ENCODE data around the gene SOCS7.

Gene SOCS7

DNA sequence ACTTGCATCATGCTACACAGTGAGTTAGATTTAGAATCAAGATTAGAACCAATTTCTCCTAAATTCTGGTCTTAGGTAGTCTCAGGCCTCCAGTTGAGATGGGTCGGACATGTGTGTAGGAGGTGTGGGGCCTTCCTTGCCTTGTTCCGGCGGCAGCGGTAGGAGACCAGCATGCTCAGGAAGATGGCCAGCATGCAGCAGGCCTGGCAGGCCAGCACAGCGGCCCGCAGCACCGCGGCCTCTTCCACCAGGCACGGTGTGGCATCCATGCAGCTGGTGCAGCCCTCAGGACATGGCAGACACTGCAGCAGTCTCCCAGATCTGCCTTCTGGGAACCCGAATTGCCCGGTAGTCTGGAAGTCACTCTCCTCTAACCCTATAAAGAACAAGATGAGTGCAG lies 14.8 kb upstream of the SOCS7 start:
- no peak for DNase-seq (ENCODE audit: low read depth)

DNA sequence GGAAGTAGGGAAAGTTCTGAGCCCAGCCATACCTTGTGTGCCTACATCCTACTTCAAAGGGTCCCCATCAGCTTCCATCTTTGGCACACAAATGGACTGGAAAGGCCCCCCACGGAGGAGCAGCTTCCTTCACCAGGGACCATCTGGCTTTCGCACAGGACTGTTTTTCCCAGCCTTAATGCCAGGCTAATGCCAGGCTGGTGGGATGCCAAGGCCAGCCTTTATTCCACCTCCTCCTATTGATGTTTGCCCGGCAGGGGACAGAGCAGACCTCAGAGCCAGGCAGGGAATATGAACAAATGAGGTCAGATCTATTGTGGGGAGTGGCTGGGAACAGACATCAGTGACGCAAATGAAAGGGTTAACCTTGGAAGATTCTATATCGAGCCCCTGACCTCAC lies 13.6 kb upstream of the SOCS7 start:
- DNase-seq (ENCODE audit: low read depth): no peak

DNA sequence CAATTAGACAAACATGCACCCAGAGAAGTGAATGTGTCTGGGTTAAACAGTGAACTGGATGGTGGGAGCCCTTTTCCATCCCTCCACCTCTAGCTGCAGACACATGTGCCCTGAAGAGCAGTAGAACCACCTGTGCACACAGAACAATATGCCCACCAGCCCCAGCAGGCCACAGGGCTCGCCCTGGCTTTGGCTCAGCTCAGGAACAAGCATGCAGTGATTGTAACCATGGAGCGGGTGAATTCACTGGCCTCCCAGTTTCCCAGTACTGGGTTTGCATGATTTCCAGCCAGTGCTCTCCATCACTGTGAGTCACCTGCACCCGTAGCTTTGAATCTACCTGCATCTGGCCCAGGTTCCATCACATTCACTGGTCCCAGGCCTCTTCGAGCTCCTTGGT lies 13.1 kb upstream of the SOCS7 start:
- no peak for DNase-seq (ENCODE audit: low read depth)

DNA sequence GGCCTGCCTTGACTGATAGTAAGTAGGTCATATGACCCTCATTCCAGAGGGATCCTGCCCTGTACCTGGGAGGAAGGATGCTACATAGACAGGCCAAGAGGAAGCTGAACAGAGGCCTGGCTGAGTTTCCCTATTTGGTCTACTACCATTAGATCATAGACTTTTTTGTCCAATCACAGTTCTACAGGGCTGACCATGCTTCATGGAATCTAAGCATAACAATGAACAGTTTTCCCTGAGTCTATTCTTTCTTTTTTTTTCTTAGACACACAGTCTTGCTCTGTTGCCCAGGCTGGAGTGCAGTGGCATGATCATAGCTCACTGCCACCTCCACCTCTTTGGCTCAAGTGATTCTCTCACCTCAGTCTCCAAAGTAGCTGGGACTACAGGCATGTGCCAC lies 11.8 kb upstream of the SOCS7 start:
- no peak for DNase-seq (ENCODE audit: low read depth)

DNA sequence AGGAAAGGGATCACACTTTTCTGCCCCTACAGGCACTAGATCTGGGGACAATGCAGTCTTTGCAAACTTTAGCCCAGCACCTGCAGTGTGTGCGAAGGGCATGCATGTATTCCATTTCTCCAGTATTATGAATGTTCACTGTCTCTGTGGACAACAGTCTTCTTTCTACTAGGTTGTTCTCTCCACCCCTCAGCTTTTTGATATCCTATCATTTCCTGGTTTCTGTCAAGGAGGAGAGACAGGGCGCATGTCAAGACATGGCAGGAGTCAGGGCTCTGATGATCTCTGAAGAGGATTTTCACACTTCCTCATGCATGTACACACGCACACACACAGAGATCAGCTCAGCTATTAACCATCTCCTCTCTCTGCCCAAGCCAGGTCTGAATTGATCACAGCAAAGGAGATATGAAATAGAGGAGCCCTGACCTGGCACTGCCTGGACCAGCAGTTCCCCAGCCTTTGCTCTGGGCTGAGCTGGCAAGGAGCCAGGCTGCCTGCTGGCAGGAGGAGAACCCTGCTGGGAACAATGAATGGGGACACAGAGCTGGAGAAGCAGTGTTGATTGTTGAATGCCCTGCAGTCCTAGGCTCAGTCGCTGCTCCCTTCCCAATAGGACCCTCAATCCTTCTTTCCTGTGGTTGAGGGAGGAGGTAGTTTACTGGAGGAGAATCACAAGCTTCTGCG lies 10.5 kb upstream of the SOCS7 start:
- peak; percentile 19 for DNase-seq (ENCODE audit: low read depth)

DNA sequence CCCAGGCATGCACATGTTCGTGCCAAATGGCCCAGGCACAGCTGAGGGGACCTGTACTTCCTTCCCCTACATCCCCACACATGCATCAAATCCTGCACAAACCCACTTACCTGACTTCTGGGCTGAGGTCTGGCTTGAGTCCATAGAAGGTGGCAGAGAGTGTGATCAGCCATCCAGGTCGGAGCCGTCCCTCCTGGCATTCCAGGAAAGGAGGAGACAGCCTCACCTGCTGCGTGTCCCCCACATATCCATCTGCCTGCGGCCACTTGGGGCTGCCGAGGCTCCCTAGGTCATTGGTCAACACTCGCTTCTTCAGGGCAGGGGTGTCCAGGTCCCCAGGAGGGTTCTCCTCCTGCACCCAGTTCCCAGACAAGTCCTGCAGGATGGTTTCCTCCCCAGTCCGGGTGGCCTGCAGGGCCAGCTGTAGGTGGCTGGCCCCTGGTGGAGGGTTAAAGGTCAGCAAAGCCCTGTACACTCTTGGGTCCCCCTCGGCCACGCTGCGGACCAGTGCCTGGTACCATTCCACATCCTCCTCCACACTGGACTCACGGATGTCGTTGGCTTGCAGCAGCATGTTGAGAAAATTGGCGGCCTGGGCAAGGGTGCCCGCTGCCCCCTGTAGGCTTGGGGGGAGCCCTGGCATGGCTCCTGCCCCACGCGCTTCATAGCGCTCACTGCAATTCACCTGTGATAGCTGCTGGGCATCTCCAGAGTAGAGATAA lies 8.6 kb upstream of the SOCS7 start:
- DNase-seq (ENCODE audit: low read depth): no peak

DNA sequence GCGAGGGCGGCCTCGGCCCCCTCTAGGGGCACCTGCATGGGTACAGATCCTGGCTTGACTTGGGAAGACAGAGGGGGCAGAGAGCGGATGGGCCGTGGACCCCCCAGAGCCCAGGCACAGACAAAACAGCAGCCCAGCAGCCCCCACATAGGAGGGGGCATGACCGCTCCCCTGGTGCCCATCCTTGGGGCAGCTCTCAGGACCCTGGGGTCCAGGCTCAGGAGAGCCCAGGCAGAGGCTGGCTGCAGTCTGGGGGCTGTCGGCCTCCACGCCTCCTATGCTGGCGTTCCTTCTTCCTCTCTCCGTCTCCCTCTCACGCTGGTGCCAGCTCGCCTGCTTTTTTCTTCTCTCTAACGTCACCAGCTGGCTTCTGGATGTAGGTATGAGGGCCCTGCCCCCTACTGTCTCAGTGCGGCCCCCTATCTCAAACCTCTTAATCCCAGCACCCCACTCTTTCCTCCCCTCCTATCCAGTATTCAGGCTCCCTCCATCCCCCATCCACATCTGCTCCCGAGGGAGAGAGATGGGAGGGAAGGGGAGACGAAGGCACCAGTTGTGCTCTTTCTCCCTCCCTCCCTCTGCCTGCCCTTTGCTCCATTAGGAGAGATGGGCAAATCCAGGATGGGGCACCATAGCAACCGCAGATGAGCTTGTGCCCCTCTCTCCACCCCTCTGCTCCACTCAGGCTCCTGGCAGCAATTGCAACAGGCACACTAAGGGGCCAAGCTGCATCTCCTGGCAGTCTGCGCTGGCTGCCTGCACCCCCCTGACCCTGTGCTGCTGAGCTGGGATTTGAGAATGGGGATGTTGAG lies 7.8 kb upstream of the SOCS7 start, which contains the start of gene GPR179:
Gene GPR179 (minus strand): TSS at position 349 of the 812 bp plus-strand sequence. CDS start 167 bp downstream, at position 182.
- DNase-seq (ENCODE audit: low read depth): no peak

DNA sequence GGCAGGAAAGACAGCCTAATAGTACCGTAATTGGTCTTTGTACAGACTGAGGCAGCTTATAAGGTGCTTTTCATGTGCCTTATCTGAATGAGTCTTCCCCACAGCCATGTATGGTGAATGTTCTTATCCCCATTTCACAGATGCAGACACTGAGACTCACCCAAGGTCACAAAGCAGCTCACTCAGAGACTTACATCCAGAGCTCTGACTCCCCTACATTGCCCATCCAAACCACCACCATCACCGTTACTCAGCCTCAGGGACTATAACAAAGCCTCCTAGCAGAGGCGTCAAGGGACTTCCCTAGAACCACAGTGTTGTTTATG lies 7.3 kb upstream of the SOCS7 start:
- no peak for DNase-seq (ENCODE audit: low read depth)

DNA sequence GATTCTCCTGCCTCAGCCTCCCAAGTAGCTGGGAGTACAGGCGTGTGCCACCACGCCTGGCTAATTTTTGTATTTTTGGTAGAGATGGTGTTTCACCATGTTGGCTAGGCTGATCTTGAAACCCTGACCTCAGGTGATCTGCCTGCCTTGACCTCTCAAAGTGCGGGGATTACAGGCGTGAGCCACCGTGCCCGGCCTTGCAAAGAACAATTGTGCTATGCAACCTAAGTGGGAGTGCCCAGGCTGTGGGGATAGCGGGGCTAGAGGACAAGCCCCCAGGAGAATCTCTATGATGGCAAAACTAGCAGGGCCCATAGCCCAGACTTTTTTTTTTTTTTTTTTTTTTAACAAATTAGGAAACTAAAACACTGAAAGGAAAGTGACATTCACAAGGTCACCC lies 5.9 kb upstream of the SOCS7 start:
- DNase-seq (ENCODE audit: low read depth): no peak

DNA sequence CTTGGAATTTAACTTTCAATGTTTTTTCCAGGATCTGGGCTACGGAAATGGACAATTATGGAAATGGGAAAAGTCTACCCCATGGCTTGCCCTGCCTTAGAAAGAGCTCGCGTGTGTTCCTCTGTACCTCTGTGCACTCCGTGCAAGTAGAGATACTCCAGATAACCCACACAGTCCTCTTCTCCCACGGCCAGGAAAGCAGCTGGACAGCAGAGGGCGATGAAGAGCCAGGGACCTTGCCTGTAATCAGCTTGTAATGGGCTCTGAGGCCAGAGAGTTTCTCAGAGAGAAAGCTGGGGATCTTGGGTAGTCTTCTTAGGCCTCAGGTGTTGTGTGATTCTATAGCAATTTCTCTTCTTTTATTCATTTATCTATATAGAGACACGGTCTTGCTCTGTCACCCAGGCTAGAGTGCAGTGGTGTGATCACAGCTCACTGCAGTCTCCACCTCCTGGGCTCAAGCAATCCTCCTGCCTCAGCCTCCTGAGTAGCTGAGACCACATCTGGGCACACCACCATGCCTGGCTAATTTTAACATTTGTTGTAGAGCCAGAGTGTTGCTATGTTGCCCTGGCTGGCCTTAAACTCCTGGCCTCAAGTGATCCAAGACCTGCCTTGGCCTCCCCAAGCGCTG lies 2.4 kb upstream of the SOCS7 start:
- DNase-seq (ENCODE audit: low read depth): peak; percentile 84

DNA sequence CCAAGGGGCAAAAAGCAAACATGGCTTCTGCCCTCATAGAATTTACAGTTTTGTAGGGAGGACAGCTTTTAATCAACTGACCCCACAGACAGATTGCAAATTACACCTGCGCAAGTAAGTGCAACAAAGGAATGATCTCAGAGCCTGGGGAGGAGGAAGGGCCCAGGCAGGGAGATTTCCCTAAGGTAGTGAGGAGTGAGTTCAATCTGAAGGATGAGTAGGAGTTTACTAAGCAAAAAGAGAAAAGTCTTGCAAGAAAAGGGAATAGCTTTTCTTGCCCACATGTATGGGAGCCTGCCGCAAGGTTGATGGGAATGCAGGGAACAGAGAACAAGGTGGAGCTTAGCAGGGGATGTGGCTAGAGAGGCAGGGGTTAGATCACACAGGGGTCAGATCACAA lies 1.6 kb upstream of the SOCS7 start:
- no peak for DNase-seq (ENCODE audit: low read depth)

DNA sequence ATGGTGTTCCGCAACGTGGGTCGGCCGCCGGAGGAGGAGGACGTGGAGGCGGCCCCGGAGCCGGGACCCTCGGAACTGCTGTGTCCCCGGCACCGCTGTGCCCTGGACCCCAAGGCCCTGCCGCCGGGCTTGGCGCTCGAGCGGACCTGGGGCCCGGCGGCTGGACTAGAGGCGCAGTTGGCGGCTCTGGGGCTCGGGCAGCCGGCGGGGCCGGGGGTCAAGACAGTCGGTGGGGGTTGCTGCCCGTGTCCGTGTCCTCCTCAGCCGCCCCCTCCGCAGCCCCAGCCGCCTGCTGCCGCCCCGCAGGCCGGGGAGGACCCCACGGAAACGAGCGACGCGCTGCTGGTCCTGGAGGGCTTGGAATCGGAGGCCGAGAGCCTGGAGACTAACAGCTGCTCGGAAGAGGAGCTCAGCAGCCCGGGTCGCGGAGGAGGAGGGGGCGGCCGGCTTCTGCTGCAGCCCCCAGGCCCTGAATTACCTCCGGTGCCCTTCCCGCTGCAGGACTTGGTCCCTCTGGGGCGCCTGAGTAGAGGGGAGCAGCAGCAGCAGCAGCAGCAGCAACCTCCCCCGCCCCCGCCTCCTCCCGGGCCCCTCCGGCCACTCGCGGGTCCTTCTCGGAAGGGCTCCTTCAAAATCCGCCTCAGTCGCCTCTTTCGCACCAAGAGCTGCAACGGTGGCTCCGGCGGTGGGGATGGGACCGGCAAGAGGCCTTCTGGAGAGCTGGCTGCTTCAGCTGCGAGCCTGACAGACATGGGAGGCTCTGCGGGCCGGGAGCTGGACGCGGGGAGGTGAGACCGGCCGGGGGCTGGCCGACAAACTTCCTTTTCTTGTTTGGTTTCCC lies 821 bp downstream of the SOCS7 start:
- DNase-seq (ENCODE audit: low read depth): peak; percentile 49

DNA sequence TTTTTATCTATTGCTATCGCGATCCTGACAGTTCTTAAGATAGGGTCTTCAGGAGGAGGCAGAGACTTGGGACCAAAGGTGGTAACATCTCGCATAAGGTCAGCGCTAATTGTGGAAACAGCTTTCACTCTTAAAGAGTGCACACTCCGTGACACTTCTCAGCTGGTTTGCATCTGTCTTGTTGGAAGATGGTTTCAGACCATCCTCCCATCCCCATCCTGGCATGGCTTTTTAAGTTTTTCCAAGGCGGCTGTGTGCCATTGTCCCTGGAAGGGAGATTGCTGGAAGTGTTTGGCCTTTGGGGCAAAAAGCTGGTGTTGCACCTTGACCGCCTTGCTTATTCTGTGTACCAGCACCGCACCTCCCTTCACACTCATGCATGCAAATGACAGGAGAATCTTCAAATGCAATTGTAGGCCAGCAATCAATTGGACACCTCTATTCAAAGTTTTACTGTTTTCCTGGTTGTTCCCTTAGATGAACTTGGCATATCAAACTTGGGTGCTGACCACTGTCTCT lies 1.5 kb downstream of the SOCS7 start:
- DNase-seq (ENCODE audit: low read depth): peak; percentile 13

DNA sequence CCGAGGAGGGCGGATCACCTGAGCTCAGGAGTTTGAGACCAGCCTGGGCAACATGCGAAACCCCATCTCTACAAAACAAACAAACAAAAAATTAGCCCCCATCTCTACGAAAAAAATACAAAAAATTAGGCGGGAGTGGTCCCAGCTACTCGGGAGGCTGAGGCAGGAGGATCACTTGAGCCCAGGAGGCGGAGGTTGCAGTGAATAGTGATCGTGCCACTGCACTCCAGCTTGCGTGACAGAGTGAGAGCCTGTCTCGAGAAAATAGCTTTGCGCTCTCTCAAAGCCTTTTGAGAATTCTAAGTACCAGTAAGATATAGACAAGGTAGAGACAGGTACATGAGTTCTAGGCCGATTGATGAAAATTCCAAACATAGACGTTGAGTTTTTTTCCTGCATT lies 2.0 kb downstream of the SOCS7 start:
- no peak for DNase-seq (ENCODE audit: low read depth)

DNA sequence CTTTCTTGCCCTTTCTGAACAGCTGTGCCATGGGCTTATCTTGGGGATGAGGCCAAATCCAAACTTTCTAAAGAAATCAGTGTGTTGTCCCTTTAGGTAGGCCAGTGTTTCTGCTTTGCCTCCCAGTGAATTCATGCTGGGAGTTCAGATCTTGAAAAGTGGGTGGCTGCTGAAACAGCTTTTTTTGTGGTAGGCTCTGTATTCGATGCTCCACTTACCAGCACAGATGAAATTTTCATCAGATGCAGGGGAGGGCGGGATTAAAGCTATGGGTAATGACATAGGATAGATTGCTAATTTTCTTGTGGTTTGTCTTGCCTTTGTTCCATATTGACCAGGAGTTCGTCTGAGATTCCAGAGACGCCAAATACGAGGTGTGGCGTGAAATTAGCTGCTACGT lies 2.8 kb downstream of the SOCS7 start:
- no peak for DNase-seq (ENCODE audit: low read depth)

DNA sequence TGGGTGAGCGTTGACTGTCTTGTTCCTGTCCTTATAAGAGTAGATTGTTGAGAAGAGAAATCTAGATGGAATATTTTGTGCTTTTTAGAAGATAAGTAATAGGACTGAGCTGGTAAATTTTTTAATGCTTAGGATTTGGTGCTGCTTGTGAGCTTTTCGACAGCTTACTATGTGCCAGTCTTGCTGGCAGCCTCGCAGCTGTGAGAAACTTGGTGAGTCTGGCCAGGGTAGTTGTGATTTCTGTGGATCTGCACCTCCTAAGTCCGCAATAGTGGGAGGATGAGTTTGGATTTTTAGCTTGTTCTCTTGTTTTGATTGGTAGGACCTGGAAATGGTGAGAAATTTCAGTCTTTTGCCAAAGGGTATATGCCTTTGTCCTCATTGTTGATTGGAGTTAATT lies 3.6 kb downstream of the SOCS7 start:
- DNase-seq (ENCODE audit: low read depth): no peak

DNA sequence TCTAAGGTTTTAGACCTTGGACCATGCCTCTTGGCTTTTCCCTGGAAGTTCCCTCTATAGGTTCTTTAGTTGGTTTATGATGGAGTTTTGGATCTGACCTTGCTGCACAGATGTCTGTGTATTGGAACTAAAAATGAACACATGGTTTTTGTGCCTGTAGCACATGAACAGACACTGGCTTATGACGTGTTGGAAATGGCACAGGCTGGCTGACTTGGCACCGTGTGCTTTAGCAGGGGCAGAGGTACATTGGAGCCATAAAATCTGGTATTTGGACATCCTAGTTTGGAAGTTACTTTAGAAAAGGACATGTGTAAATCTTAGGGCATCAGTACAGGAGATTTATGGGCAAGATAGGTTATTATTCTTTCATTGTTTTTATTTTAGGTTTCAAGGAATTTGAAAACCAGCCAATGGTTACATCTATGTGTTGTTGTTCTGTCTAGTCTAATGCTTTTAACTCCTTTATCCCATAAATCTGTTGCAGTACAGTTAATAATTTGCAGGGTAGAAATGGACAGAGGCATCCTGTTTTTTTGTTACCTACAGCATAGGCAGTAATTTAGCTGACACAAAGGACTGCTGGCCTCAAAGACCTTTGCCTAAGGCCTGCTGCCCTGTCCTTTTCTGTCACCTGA lies 6.0 kb downstream of the SOCS7 start:
- no peak for DNase-seq (ENCODE audit: low read depth)

DNA sequence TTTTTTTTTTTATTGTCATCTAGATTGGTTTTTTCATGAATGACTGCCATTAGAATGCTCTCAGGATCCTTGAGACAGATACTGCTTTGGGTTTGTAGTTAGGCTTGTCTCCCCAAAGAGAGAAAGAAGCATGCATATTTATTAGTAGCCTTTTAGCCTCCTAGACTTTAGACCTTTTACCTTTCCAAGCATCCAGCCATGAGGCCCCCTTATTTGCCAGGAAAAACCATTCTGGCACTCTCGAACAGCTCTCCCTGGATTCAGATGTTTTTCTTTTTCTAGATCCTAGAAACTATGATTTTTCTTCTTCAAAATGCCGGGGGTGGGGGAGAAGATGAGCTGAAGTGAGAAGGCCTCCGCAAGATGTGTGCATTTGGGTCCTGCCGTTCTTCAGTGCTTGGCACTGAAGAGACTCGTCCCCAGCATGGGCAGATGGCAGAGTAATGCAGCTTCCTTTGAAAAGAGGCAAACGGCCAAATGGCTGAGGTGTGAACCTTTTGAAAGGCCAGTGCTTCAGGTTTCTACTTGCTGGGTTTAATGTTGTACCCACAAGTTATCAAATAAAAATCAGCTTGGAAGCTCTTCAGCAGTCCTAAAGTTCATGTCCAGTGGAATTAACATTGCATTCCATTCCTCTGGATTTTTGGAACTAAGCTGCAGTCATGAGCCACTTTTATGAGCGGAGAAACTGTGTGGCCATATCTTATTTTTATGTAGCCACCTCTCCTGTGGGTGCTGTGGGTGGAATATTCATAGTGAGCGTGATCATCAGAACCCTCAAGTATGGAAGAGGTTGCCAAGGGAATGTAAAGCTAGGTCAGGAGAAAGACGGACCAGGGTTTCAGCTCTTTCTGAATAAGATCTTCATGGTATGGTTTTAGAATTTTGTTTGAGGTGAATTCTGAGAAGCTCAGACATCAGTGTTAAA lies 7.2 kb downstream of the SOCS7 start:
- DNase-seq (ENCODE audit: low read depth): no peak

DNA sequence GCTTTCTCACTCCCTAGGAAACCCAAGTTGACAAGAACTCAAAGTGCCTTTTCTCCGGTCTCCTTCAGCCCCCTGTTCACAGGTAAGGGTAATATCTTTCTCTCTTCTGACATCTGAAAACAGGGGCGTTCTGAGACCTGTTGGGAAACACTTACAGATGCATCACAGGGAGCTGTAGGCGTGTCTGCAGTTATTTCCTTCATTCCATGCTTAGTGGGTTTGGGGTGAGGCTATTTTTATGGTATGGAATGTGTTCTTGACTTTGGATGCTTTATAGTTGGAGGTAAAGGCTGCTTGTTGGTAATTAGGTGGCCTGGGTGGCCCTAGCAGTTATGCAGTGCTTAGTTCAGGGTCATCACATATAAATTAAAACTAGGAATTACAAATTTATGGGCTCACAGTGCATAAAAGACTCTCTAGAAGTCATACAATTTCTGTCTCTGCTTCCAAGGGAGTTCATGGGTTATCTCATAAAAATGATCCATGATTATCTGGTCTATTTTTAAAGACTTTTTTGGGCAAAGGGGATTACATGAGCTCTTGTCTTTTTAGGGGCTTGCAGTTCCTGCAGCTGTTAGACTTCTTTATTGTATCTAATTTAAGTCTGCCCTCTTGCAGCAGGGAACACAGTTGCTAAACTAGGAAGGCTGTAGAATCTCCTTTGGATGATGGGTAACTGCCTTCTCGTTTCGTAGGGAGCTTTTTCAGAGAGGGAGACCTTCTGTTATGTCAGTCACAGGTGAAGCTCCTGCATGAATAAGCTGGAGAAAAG lies 10.2 kb downstream of the SOCS7 start:
- no peak for DNase-seq (ENCODE audit: low read depth)

Measured in ELR (cell line).